ENCODE results near the gene PRTN3.
"Not testable (repeated sequence)": the region's sequence is repeated elsewhere in the genome, so short reads cannot be mapped to it uniquely, and the experiment has no call there.

PRTN3 gene

GRCh38 chr19:815079-815774, 25.6 kb upstream of the PRTN3 start:
- no peak for DNase-seq (ENCODE audit: low read depth in 2 of 3, low spot score in 2 of 3)

- DNase-seq (ENCODE audit: low read depth in 2 of 3, low spot score in 2 of 3), result no peak
Measured at GRCh38 chr19:815775-816499, 24.9 kb upstream of the PRTN3 start.

- DNase-seq (ENCODE audit: low read depth in 2 of 3, low spot score in 2 of 3), result no peak
Measured at GRCh38 chr19:816500-816857, 24.3 kb upstream of the PRTN3 start.

- not testable (repeated sequence) for DNase-seq (ENCODE audit: low read depth in 2 of 3, low spot score in 2 of 3)
Measured at GRCh38 chr19:820212-820611, 20.6 kb upstream of the PRTN3 start.

- no peak for DNase-seq (ENCODE audit: low read depth in 2 of 3, low spot score in 2 of 3)
Measured at GRCh38 chr19:821231-821824, 19.5 kb upstream of the PRTN3 start.

DNA sequence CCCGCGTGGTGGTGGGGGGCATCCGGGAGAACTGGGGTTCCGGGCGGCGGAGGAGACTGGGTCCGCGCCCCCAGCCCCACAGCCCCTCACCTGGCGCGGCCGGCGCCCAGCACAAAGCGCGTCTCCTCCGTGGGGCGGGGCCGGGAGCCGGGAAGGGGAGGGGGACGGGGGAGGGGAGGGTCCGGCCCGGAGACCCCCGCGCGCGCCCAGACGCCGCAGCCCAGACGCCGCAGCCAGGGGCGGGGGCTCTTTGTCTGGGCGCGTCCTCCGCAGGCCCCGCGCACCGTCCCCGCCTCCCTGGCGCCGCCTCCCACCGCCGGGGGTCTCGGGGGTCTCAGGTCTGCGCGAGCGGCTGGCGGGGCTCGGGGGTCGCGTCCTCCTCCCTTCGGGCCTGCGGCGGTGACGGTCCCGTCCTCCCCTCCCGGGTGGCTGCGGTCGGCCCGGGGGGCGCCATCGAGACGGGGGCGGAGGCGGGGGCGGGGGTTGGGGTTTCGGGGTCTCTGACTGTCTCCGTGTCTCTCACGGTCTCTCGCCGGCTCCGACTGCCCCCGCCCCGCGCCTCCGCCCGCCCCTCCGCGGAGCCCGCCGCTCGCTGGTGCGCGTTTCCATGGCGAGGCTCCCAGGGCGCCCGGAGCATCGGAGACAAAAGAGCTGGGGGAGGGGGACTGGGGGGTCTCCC, 18.8 kb upstream of the PRTN3 start, which contains the start of gene PLPPR3:
Gene PLPPR3, minus strand, starts transcription at position 131 of the 679 bp plus-strand sequence. CDS start 396 bp downstream, outside the sequence.
- DNase-seq (ENCODE audit: low read depth in 2 of 3, low spot score in 2 of 3), result no peak

DNA sequence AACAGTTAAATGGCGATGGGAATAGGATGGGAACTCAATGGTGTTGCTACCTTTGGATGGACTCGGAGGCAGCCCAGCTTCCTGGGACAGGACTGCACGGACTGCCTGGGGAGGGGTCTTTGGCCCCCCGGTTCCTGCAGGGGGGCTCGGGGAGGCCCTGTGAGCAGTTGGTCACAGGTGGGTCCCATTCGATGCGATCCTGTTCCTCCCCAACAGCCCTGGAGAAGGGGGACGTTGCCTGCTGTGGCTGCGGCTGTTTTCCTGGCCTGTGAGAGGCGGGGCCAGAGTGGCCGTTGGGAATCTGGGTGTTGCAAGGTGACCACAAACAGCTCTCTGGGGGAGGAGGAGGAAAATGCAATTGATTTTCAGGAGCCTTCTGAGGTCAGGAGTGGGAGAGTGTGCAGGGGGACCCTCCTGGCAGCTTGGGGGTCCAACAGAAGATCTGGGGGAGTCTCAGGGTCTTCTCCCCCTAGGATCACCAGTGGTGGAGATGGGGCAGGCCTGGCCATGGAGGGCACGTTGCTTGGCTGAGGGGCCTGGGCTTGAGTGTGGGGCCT, 17.2 kb upstream of the PRTN3 start:
- DNase-seq (ENCODE audit: low read depth in 2 of 3, low spot score in 2 of 3), result no peak

DNA sequence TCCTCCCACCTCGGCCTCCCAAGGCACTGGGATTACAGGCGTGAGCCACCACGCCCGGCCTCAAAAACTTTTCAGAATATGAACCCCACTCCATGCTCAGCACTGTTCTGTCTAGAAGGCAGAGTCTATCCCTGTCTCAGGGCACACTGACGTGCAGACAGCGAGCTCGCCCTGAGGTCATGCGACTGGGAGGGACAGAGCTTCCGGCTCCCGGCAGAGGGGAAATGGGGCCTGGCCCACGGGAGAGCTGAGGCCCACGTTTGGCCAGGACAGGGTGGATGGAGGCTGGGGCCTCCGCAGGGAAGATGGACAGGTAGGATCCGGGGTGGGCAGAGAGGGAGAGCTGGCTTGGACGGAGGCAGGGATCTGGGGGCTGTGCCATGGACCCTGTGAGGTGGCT, 15.9 kb upstream of the PRTN3 start:
- no peak for DNase-seq (ENCODE audit: low read depth in 2 of 3, low spot score in 2 of 3)

DNA sequence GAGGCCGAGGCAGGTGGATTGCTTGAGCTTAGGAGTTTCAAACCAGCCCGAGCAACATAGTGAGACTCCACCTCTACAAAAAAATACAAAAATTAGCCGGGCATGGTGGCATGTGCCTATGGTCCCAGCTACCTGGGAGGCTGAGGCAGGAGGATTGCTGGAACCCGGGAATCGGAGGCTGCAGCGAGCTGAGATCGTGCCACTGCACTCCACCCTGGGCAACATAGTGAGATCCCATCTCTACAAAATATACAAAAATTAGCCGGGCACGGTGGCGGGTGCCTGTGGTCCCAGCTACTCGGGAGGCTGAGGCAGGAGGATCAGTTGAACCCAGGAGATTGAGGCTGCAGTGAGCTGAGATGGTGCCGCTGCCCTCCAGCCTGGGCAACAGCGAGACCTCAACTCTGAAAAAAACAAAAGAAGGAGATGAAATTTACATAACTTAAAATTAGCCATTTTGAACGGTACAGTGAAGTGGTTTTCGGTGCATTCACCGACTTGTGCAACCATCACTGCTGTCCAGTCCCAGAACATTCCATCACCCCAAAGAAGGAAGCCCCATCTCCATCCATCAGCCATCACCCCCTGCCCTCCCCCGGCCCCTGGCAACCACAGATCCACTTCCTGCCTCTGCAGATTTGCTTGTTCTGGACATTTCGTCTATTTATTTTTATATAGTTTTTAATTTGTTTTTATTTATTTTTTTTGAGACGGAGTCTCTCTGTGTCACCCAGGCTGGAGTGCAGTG, 14.7 kb upstream of the PRTN3 start:
- DNase-seq (ENCODE audit: low read depth in 2 of 3, low spot score in 2 of 3), result no peak

DNA sequence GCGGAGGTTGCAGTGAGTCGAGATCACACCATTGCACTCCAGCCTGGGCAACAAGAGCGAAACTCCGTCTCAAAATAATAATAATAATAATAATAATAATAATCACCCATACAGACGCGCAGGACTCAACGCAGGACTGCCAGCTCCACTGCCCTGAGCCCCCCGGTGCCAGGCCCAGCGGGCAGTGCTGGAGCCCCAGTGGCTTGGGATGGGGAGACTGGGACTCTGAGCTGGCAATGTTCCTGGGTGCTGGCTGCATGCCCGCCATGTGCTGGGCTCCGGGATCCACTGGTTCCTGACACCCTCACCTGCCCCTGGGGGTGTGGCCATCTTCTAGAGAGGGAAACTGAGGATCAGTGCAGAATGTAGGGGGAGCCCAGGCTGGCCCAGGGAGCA, 13.5 kb upstream of the PRTN3 start:
- DNase-seq (ENCODE audit: low read depth in 2 of 3, low spot score in 2 of 3), result no peak

DNA sequence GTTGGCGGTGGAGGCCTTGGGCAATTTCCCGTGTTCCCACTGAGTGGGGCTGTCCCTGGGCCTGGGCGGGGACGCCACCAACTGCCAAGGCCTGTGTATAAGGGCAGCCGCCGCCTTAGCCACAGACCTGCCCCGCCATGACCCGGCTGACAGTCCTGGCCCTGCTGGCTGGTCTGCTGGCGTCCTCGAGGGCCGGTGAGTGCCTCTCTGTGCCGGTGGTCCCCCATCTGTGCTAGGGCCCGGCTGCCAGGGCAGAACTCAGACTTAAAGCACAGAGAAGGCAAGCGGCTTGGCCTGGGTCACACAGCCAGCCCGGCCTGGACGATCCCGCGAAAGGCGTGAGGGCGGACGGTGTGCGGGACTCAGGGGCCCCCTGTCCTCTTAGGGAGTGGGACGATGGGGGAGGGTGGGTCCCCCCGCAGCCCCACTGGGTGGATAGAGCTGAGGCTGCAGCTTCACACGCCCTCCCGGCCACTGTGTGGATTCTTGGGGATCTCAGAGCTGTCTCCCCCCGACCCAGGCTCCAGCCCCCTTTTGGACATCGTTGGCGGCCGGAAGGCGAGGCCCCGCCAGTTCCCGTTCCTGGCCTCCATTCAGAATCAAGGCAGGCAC, 13.0 kb upstream of the PRTN3 start, which contains the start of gene AZU1:
Gene AZU1, plus strand, starts transcription at position 128 of the 612 bp plus-strand sequence. Its CDS starts 10 bp downstream, at position 138.
- no peak for DNase-seq (ENCODE audit: low read depth in 2 of 3, low spot score in 2 of 3)

DNA sequence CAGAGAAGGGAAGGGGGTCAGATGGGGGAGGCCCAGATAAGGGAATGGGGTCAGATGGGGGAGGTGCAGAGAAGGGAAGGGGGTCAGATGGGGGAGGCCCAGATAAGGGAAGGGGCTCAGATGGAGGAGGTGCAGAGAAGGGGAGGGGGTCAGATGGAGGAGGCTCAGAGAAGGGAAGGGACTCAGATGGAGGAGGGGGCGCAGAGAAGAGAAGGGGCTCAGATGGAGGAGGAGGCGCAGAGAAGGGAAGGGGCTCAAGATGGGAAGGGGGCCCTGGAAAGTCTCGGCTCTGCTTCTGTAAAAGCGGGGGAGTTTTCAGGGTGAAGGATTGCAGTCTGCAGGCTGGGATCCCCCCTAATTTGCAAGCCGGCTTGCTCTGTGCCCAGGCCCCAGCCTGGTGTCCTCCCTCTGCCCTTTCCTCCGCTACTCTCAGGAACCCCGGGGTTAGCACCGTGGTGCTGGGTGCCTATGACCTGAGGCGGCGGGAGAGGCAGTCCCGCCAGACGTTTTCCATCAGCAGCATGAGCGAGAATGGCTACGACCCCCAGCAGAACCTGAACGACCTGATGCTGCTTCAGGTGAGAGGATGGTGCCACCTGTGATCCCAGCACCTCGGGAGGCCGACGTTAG, 11.6 kb upstream of the PRTN3 start:
- DNase-seq (ENCODE audit: low read depth in 2 of 3, low spot score in 2 of 3), result no peak

- no peak for DNase-seq (ENCODE audit: low read depth in 2 of 3, low spot score in 2 of 3)
Measured at GRCh38 chr19:831407-832369, 9.1 kb upstream of the PRTN3 start.

- DNase-seq (ENCODE audit: low read depth in 2 of 3, low spot score in 2 of 3), result no peak
Measured at GRCh38 chr19:834216-834615, 6.6 kb upstream of the PRTN3 start.

- DNase-seq (ENCODE audit: low read depth in 2 of 3, low spot score in 2 of 3), result no peak
Measured at GRCh38 chr19:835210-835810, 5.5 kb upstream of the PRTN3 start.

GRCh38 chr19:842802-843179, 2.0 kb downstream of the PRTN3 start:
- not testable (repeated sequence) for DNase-seq (ENCODE audit: low read depth in 2 of 3, low spot score in 2 of 3)

DNA sequence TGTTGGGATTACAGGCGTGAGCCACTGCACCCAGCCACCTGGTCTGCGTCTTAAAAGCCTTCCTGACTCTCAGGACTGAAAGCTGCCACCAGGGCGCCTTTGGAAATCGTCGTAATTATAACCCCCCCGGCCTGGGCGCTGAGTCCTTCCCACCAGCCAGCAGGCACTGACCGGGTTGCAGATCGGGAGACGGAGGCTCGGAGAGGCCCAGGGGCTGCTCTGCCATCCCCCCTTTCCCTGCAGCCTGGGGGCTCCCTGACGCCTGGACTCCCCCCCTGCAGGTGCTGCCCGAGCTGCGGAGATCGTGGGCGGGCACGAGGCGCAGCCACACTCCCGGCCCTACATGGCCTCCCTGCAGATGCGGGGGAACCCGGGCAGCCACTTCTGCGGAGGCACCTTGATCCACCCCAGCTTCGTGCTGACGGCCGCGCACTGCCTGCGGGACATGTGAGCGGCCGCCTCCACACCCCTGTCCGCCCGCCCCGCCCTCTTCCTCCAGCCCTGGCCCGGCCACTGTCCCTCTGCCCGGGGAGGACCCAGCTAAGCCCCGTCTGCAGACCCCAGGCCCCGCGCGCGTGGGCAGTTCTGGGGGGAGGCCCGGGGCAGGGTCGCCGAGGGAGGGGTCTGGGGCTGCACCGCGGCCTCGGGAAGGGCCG, 2.5 kb downstream of the PRTN3 start:
- no peak for DNase-seq (ENCODE audit: low read depth in 2 of 3, low spot score in 2 of 3)

All from activated CD8-positive, alpha-beta memory T cell treated with anti-CD3 and anti-CD28 coated beads for 48 hours (primary cell).